GM10248 (cell line): ENCODE measurements around the gene VIPR2.
"Not testable (repeated sequence)": the region's sequence is repeated elsewhere in the genome, so short reads cannot be mapped to it uniquely, and the experiment has no call there.

Experiments used
- CTCF ChIA-PET: fragments of 300-600 bp; sonication (Branson Sonifier 250); formaldehyde crosslinking; extraction: SDS; loops from one replicate; lab custom pipeline; 2021; ENCODE audit warnings: antibody characterized with exemption; lab: Yijun Ruan, JAX
- POLR2A ChIA-PET: fragments of 350-650 bp; sonication (Branson Sonifier 250); formaldehyde crosslinking; extraction: SDS; loops from one replicate; lab custom pipeline; 2020; ENCODE audit warnings: antibody characterized with exemption; lab: Yijun Ruan, JAX
- DNase-seq: peaks from one replicate; pipeline ENCODE4 v3.0.0; 2012; ENCODE audit errors: extremely low spot score
- TF ChIP-seq, protein P1 (sequence below): IDR thresholded peaks from 2 replicates; pipeline ENCODE4 v1.5.1; 2012; ENCODE audit warnings: mild to moderate bottlenecking, low read depth; ENCODE audit errors: extremely low read depth, missing control alignments, control extremely low read depth

Gene VIPR2

DNA sequence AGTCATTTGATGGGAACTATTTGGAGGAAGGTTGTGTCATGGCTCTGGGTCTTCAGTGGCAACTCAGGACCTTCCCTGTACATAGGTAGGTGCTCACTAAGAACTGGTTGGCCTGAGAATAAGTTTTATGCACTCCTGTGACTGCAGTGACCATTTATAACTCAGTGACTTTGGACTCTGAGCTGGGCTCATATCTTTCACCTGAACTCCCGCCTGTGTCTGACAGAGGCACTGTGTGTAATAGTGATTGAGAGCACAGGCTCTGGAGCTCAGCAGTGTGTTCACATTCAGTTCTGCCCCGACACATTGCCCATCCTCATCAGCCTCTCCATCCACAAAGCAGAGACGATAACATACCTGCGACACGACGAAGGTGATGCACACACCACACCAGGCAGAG lies 34.6 kb upstream of the VIPR2 start:
- ChIA-PET CTCF (no interaction called here), POLR2A (no interaction called here)
- TF ChIP-seq, protein P1, sequence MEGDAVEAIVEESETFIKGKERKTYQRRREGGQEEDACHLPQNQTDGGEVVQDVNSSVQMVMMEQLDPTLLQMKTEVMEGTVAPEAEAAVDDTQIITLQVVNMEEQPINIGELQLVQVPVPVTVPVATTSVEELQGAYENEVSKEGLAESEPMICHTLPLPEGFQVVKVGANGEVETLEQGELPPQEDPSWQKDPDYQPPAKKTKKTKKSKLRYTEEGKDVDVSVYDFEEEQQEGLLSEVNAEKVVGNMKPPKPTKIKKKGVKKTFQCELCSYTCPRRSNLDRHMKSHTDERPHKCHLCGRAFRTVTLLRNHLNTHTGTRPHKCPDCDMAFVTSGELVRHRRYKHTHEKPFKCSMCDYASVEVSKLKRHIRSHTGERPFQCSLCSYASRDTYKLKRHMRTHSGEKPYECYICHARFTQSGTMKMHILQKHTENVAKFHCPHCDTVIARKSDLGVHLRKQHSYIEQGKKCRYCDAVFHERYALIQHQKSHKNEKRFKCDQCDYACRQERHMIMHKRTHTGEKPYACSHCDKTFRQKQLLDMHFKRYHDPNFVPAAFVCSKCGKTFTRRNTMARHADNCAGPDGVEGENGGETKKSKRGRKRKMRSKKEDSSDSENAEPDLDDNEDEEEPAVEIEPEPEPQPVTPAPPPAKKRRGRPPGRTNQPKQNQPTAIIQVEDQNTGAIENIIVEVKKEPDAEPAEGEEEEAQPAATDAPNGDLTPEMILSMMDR = no peak
- DNase-seq = no peak

DNA sequence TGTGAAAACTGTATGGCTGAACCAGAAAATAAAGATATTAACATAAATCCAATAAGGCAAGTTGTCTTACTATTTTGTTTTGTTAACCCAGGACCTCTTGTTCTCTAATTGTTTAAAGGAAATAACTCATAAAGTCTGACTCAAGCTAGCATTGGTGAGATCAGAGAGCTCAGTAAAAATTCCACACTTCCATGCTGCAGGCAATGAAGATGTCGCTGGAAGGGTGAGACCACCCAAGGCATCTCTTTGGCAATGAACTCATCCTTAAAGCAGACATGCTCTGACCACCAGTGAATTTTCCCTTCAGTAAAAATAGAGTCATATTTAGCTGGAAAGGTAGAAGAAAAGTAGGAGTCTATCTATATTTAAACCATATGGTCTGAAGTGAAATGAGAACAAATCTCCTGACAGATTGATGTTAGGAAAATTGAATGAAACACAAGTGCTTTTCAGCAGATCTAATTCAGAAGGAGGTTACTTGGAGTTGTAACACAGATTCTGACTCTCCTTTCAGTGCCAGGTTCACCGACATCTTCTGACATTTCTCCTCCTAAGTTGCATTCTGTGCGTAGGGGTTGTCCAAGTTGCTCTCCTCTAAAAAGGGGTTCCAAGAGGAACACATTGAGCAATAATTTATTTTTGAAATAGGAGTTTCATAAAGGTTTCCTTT lies 32.8 kb upstream of the VIPR2 start:
- TF ChIP-seq, protein P1 = no peak
- CTCF ChIA-PET = interaction anchor here (1.1 to 1.2 kb wide), 2 partner anchors 9 to 17 kb away, joined by 3 read pairs; no protein-coding TSS in a partner anchor
- DNase-seq = no peak
- POLR2A ChIA-PET = no interaction called here

DNA sequence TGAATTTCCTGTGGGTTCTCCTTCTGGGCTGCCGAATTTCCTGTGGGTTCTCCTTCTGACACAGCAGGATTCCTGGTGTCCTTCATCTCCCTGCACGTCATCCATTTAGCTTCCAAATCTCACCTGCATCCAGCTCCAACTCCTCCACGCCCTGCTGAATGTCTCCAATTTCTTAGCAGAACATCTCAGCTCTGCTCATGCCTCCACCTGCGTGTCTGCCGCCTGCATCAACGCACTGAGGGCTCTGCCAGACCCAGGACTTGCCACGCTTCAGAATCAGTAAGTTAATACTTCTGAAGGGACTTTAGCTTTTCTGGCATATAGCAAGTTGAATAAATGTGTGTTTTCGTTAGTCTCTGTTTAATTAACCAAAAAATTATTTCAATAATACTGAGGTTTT lies 31.1 kb upstream of the VIPR2 start:
- ChIA-PET CTCF (no interaction called here), POLR2A (no interaction called here)
- DNase-seq = no peak
- TF ChIP-seq, protein P1 = no peak

DNA sequence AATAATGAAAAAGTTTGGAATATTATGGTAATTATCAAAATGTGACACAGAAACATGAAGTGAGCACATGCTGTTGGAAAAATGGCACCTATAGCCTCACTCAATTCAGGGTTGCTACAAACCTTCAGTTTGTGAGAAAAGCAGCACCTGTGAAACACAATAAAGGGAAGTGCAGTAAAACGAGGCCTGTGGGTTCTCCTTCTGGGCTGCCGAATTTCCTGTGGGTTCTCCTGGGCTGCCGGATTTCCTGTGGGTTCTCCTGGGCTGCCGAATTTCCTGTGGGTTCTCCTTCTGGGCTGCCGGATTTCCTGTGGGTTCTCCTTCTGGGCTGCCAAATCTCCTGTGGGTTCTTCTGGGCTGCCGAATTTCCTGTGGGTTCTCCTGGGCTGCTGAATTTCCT lies 30.4 kb upstream of the VIPR2 start:
- CTCF ChIA-PET = interaction anchor here (1.1 kb wide), 1 partner anchor 10 kb away, joined by 3 read pairs; no protein-coding TSS in a partner anchor
- POLR2A ChIA-PET, DNase-seq: not testable (repeated sequence)

DNA sequence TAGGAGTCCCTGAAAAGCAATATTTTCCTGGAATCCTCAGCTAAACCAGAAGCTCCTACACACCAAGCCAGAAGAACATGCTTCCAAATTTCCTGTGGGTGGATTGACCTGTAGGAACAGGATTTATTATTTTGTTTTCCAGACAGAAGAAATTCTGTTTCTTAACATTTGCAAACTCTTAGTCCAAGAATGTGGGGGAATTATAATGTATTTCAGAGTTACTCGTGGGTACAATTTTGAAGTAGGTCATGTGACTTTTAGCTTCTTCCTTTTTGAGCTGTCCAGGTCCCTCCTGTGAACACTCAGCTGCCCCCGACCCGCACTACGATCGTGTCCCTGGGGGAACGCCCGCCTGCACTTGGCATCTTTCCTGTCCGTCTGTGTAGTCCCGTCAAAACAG lies 27.7 kb upstream of the VIPR2 start:
- TF ChIP-seq, protein P1 = no peak
- DNase-seq = no peak
- CTCF ChIA-PET = interaction anchor here (1.3 kb wide), 1 partner anchor 18 kb away, joined by 3 read pairs; no protein-coding TSS in a partner anchor
- POLR2A ChIA-PET = no interaction called here

DNA sequence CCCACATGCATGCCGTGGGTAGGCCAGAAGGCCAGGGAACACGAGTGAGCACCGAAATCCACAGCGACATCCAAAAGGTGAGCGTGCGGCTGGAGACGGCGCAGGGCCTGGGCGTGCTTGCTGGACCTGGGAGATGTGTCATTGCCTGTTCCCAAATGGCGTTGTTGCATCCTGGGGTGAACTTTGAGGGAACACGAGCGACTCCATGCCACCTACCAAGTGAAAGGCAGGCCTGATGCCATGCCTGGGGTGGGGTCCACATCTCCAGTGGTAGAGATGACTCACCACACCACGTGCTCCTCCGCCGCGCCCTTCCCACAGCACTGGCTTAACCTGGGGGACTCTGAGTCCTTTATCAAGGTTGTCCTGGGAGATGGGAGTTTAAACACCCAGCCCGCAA lies 24.7 kb upstream of the VIPR2 start:
- TF ChIP-seq, protein P1 = no peak
- DNase-seq = no peak
- ChIA-PET POLR2A (no interaction called here), CTCF (no interaction called here)

DNA sequence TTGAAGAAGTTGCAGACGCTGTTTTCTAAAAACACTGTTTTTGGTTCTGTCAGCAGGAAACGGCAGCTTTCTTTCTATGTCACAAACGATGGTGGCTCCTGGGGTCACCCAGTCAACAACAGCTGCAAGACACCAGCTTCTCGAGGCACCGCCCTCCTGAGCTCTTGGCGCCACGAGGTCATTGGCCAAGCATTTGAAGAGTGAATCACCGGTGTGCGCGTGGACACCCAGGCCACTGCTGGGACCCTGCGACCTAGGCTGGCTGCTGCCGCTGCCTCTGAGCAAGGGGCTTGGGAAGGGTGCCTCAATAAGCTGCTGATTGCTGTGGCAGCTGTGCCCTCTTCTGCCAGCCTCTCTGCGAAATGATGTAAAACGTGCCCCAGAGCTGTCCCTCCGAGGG lies 22.5 kb upstream of the VIPR2 start:
- POLR2A ChIA-PET = no interaction called here
- TF ChIP-seq, protein P1 = no peak
- CTCF ChIA-PET = no interaction called here
- DNase-seq = no peak
